Loucy (cell line): Measurements from ENCODE around the gene MST1.

Experiments
- EZH2phosphoT487 ChIP-seq: fragments of 200-600 bp; IDR thresholded peaks from 2 replicates; pipeline ENCODE4 v1.6.1; 2018; ENCODE audit warnings: antibody characterized with exemption, mild to moderate bottlenecking, moderate library complexity, borderline replicate concordance
- TF ChIP-seq, protein P1 (sequence below): fragments of 200-600 bp; sonication (generic); conservative IDR thresholded peaks from 2 replicates; pipeline ENCODE4 v1.5.1; 2014; ENCODE audit warnings: mild to moderate bottlenecking, antibody characterized with exemption, low read length

DNA sequence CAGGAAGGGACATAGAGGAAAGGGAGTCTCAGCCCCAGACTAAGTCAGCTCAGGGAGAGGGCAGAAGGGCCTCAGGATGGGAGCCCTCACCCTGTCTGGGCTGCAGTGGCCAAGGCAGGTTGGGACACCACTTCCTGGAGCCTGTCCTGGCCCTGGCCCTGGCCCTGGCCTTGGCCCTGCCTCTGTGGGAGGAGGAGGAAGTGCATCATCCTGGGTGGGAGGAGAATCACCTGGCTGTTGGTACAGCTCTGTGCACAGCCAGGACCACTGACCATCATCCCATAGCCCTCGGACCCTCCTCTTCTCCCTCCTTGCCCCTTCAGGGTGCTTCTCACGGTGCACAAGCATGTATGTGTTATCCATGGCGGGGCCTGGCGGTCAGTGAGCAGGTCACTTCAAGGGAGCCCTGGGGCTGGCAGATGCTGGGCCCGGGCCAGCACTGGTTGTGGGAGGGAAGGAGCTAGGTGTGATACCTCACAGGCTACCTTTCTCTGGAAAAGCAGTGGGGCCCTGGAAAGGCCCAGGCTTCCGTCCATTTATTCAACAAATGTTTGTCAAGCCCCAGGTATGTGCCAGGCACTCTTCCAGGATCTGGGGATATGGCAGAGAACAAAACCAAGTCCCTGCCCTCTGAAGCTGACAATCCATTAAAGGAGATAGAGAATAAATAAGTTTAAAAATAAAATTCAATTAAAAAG, 23.3 kb downstream of the MST1 start:
- TF ChIP-seq, protein P1, sequence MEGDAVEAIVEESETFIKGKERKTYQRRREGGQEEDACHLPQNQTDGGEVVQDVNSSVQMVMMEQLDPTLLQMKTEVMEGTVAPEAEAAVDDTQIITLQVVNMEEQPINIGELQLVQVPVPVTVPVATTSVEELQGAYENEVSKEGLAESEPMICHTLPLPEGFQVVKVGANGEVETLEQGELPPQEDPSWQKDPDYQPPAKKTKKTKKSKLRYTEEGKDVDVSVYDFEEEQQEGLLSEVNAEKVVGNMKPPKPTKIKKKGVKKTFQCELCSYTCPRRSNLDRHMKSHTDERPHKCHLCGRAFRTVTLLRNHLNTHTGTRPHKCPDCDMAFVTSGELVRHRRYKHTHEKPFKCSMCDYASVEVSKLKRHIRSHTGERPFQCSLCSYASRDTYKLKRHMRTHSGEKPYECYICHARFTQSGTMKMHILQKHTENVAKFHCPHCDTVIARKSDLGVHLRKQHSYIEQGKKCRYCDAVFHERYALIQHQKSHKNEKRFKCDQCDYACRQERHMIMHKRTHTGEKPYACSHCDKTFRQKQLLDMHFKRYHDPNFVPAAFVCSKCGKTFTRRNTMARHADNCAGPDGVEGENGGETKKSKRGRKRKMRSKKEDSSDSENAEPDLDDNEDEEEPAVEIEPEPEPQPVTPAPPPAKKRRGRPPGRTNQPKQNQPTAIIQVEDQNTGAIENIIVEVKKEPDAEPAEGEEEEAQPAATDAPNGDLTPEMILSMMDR = no peak
- TF ChIP-seq EZH2phosphoT487 = no peak
